GM12864 (cell line): ENCODE results near the gene ARNT2.

Source experiments
- DNase-seq: peaks from one replicate; pipeline ENCODE4 v3.0.0-alpha.2; 2011; ENCODE audit warnings: low read depth
- H3K4me3 ChIP-seq: 2 replicates; pipeline ENCODE4 v1.5.1; 2011; ENCODE audit warnings: mild to moderate bottlenecking, low read depth, low read length, control low read depth
- CTCF ChIP-seq: IDR thresholded peaks from 2 replicates; pipeline ENCODE4 v1.5.1; 2011; ENCODE audit warnings: low read depth, mild to moderate bottlenecking, moderate library complexity, low read length, control low read depth, inconsistent platforms; ENCODE audit errors: missing control alignments

Gene ARNT2

GRCh38 chr15:80530737-80531365 lies 126.7 kb downstream of the ARNT2 start:
- H3K4me3 ChIP-seq: no peak overlapping the region
- no peak for DNase-seq
- no peak for TF ChIP-seq CTCF

- DNase-seq: no peak
- TF ChIP-seq CTCF: no peak
- no peak overlapping the region for H3K4me3 ChIP-seq
Measured at GRCh38 chr15:80531388-80531787, 127.2 kb downstream of the ARNT2 start.

- TF ChIP-seq CTCF: no peak
- no peak for DNase-seq
- no peak overlapping the region for H3K4me3 ChIP-seq
Measured at GRCh38 chr15:80531796-80532195, 127.6 kb downstream of the ARNT2 start.

GRCh38 chr15:80533790-80534333 lies 129.7 kb downstream of the ARNT2 start:
- no peak overlapping the region for H3K4me3 ChIP-seq
- no peak for DNase-seq
- TF ChIP-seq CTCF: no peak

- TF ChIP-seq CTCF: no peak
- no peak overlapping the region for H3K4me3 ChIP-seq
- no peak for DNase-seq
Measured at GRCh38 chr15:80536231-80536630, 132.0 kb downstream of the ARNT2 start.

GRCh38 chr15:80536716-80537115 lies 132.5 kb downstream of the ARNT2 start:
- TF ChIP-seq CTCF: no peak
- DNase-seq: no peak
- no peak overlapping the region for H3K4me3 ChIP-seq

GRCh38 chr15:80545078-80545477 lies 140.9 kb downstream of the ARNT2 start:
- no peak for TF ChIP-seq CTCF
- H3K4me3 ChIP-seq: no peak overlapping the region
- DNase-seq: no peak
